HG03135 (cell line): ENCODE measurements around the gene KRTAP2-2.
"Not testable (repeated sequence)": the region's sequence is repeated elsewhere in the genome, so short reads cannot be mapped to it uniquely, and the experiment has no call there.

Experiments used
- ATAC-seq: cut with Tn5 transposase; IDR thresholded peaks from one replicate; pipeline ENCODE4 v1.9.1; 2021; ENCODE audit warnings: mild to moderate bottlenecking, moderate library complexity; ENCODE audit not compliant: unreplicated experiment

Gene KRTAP2-2

DNA sequence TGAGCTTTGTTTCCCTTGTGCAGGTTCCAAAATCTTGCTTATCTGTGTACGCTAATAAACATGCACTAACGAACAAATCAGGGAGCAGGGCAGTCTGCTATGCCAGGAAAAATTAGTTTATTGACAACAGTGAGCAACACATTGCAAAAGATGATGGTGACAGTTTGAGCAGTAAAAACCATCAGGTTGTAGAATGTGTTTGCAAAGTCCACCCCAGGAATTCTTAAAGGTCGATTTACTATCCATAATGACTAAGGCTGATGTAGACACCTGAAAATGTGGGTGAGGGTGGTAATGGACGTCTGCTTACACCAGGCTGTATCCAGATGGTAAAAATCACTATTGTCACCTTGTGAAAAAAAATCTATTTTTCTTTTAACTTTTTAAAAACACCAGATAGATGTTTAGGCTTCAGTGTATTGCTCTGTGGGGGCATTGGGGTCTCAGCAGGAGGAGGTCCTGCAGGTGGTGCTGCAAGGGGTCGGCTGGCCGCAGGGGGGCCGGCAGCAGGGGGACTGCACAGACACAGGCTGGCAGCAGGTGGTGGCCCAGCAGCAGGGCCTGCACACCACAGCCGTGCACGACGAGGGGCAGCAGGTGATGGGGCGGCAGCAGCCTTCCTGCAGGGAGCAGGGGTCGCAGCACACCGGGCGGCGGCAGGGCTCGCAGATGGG, 10.1 kb upstream of the KRTAP2-2 start:
- not testable (repeated sequence) for ATAC-seq

DNA sequence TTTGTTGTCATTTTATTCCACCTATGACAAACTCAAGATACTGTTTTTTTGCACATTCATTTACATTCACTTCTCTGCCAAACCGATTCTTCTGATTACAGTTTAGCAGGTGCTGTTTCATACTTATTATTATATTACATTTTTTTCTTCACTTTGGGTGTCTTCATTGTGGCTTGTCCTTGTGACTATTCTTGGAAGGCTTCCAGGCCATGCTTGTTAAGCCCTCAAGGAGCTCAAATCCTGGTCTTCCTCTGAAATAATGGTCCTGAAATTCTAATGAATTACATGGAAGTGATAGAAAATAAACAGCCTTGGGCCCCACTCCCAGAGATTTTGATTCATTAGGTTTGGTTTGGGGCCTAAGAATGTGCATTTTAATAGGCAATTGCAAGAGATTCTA, 9.3 kb upstream of the KRTAP2-2 start:
- ATAC-seq, result no peak

DNA sequence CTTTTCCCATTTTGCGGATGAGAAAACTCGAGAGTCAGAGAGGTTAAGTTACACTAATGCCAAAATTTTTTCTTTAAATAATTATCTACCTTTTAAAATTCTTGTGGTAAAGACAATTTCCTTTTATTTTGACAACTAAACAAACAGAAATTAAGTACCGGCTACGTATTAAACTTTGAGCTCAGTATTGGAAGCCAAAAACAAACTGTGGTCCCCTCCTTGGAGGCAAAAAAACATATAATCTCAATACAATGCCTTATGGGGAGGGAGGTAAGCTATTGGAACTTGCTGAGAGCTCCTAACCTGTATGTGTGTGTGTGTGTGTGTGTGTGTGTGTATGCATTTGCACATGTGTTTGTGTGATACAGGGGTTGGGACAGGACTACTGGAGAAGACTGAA, 8.4 kb upstream of the KRTAP2-2 start:
- ATAC-seq, result no peak

DNA sequence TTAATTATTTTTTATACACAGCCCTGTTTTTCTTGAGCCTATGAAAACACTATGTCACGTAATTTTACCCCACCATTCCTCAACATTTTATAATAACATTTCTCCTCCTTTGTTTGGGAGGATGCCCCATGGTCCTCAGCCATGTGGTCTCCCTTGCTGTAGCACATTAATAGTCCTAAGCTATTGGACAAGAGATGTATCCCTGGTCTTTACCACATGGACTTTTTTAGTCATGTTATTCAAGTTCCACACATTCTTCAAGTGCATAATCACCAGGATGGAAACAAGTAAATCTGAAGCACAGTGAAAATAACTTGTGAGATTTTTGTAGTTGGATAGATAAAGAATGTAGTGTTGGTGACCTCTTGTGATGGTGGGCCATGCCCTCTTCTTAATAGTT, 6.9 kb upstream of the KRTAP2-2 start:
- no peak for ATAC-seq

DNA sequence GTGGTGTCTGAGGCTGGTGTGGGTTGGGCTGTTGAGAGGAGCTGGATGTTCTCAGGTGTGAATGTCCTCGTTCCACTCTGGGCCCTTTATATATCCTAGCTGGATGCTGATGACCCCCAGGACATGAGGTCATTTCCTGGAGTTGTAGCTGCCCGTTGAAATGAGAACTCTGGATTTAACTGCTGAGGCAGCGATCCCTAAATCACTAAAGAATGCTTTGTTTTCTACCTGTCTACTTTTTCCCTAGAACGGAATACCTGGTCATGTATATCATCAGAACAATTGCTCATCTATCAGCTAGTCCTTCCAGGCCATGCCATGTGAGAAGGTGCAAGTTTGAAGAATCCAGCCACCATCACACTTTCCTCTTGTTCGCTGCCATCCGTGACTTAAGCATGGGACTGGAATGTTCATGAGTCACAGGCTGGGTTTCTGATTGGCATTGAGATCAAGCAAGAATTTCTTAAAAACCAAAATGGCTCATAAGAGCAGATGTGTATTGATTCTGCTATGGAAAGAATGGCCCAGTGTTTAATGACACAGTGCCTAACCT, 5.1 kb upstream of the KRTAP2-2 start, which contains the start of gene KRTAP2-3:
Gene KRTAP2-3, minus strand, starts transcription at position 63 of the 553 bp plus-strand sequence. CDS start 64 bp downstream, outside the sequence.
- no peak for ATAC-seq

DNA sequence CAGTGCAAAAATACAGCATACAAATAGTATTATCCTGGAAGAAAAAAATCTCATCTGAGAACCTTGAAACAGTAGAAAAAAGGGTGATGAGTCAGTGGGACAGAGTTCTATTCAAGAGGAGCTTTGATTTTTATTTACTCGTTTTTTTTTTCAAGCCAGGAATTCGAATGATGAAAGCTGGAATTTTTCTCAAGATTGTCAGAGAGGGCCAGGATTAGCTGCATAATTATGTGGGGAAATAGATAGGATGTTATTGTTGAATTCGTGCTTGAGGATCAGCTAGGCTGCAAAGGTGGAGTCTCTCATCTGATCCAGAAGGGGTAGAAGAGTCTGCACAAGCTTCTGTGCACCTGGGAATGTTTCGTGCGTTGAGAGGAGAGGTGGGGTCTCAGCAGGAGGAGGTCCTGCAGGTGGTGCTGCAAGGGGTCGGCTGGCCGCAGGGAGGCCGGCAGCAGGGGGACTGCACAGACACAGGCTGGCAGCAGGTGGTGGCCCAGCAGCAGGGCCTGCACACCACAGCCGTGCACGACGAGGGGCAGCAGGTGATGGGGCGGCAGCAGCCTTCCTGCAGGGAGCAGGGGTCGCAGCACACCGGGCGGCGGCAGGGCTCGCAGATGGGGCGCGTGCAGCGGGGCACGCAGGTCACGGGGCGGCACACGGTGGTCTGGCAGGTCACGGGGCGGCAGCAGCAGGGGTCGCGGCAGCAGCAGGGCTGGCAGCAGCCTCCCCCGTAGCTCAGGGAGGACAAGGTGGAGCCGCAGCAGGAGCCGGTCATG, 4.4 kb upstream of the KRTAP2-2 start:
- ATAC-seq, result not testable (repeated sequence)

DNA sequence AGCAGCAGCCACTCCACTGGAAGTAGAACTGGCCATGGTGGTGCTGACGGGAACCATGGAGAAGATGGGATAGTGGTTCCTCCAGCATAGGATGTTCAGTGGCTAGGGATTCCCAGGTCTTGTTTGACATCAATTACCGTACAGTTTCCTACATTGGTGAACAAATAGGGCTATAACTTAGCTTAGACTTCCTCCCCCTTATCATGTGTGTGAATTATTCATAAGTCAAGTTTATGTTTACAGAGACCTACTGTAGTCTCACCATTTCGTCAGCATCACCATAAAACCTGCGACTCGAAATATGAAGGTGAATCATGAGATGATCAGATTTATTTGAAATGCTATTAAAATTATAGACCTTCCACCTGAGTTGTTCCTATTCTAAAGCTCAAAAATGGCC, 3.7 kb upstream of the KRTAP2-2 start:
- ATAC-seq, result no peak

DNA sequence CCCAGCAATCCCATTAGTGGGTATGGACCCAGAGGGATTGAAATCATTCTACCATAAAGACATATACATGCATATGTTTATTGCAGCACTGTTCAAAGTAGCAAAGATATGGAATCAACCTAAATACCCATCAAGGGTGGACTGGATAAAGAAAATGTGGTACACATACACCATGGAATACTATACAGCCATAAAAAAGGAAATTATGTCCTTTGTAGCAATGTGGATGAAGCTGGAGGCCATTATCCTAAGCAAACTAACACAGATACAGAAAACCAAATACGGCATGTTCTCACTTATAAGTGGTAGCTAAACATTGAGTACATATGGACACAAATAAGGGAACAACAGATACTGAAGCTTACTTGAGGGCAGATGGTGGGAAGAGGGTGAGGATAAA, 2.5 kb upstream of the KRTAP2-2 start:
- no peak for ATAC-seq

DNA sequence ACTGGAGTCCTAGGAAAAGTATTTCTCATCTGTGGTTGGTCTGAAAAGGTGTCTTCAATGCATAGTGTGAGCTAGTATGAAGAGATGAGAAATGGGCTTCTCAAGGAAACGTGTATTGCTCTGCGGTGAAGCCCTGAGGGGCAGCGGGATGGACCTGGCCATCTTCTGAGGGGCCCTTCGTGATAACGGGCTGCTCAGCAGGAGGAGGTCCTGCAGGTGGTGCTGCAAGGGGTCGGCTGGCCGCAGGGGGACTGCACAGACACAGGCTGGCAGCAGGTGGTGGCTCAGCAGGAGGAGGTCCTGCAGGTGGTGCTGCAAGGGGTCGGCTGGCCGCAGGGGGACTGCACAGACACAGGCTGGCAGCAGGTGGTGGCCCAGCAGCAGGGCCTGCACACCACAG, 474 bp downstream of the KRTAP2-2 start:
- not testable (repeated sequence) for ATAC-seq

DNA sequence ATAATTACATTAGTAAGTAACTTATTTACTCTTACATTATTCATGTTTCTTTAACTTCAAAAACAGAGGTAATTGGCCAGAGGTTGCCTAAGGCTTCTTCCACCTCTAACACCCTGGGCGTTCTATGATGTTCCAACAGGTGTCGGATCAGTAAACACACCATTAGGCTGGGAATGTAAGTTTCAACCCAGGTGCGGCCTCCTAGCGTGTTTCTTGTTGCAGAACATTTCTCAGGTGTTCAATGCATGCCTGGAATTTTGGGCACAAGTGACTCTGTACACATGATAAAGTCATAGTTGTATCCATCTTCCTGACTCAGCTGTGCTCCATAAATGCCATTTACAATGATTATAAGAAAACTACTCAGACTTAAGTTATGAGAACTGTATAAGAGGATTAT, 1.0 kb downstream of the KRTAP2-2 start:
- no peak for ATAC-seq

DNA sequence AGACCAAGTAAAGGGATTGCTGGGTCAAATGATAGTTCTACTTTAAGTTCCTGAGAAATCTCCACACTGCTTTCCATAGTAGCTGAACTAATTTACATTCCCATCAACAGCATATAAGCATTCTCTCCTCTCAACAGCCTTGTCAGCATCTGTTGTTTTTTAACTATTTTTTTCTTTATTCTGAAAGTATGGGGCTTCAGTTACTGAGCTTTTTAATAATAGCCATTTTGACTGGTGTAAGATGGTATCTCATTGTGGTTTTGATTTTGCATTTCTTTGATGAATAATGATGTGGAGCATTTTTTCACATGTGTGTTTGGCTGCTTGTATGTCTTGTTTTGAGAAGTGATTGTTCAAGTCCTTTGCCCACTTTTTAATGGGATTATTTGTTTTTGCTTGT, 2.5 kb downstream of the KRTAP2-2 start:
- no peak for ATAC-seq

DNA sequence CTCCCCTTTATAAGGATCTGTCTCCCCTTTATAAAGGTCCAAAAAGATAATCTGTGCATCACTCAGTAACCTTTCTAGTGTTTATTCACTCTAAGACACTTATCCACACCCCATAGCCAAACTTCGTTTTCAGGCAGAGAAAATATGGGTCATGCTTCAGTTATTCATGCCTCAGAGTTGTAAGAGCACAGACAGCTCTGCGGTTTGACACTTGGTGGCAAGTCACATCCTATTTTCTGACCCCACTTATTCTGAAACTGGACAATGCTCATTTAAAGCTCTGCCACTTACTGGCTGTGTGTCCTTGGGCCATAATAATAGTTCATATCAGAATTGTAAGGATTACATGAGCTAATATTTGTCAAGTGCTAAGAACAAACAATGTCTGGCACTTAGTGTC, 5.9 kb downstream of the KRTAP2-2 start:
- ATAC-seq, result no peak

DNA sequence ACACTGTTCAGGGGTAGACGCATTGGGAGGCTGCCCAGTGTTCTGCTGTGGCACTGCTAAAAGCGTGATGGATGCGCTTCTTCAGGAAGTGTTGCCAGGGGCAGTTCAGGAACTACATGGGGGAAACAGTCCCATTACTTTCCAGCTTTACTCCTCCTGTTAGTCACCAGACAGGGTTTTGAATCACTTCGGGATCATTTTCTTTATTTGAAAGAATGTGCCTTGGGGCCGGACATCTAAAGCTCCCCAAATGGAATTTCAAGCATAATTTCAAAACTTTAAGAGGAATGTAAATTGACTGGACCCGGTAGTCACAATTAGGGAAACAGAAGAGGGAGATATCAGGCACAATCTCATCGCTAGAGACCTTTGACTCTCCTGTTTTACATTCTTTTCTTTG, 6.6 kb downstream of the KRTAP2-2 start:
- ATAC-seq, result no peak

DNA sequence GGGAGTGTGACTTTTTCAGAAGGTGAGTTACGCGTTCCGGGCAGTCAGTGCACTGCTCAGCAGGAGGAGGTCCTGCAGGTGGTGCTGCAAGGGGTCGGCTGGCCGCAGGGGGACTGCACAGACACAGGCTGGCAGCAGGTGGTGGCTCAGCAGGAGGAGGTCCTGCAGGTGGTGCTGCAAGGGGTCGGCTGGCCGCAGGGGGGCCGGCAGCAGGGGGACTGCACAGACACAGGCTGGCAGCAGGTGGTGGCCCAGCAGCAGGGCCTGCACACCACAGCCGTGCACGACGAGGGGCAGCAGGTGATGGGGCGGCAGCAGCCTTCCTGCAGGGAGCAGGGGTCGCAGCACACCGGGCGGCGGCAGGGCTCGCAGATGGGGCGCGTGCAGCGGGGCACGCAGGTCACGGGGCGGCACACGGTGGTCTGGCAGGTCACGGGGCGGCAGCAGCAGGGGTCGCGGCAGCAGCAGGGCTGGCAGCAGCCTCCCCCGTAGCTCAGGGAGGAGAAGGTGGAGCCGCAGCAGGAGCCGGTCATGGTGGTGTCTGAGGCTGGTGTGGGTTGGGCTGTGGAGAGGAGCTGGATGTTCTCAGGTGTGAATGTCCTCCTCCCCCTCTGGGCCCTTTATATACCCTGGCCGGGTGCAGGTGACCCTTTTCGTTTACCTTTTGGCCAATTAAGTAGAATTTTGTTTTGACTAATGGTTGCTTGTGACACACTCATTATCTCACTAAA, 8.1 kb downstream of the KRTAP2-2 start, which contains the start of gene KRTAP2-1:
Gene KRTAP2-1, minus strand, starts transcription at position 582 of the 731 bp plus-strand sequence. Its CDS starts 49 bp downstream, at position 533.
- ATAC-seq, result not testable (repeated sequence)

DNA sequence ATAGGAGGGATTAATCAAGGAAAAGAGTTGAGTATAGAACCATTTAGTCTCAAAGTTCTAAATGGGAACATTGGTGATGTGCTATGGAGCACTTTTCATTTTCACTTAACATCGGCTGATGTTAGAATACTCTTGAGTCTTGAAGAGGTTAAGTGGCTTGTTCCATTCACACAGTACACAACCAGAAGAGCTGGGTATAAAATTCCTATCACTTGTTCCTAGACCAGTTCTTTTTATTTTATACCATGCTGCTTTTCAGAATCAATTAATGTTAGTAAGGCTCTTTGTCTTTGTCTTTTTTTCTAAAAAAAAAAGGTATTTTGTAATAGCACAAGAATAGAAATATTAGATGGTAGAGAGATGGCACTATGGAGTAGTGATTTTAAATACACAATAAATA, 12.1 kb downstream of the KRTAP2-2 start:
- ATAC-seq, result no peak

DNA sequence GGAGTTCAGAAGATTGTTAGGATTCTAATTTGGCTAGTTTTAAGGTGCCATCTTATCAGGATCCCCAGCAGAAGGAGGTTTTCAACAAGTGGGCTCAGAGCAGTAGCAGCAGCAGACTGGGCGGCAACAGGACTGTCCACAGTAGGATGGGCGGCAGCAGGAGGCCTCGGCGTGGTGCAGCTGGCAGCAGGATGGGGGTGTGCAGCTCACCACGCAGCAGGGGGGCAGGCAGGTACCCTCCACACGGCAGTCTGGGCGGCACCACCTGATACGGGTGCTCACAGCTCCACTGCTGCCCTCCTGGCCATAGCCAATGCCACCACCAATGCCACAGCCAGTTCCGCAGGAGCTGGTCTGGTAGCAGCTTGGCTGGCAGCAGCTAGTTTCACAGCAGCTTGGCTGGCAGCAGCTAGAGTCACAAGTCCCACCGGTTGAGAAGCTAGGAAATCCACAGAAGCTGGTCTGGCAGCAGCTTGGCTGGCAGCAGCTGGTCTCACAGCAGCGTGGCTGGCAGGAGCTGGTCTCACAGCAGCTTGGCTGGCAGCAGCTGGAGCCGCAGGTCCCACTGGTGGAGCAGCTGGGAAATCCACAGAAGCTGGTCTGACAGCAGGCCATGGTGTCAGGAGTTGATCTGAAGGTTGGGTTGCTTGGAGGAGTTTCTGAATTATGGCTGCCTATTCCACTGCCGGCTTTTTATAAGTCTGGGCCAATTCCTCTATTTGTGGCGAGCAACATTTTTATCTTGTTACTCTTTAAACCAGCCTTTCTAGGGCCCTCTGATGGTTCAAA, 14.1 kb downstream of the KRTAP2-2 start, which contains the start of gene KRTAP1-1:
Gene KRTAP1-1, minus strand, starts transcription at position 668 of the 789 bp plus-strand sequence. Its CDS starts 53 bp downstream, at position 615.
- not testable (repeated sequence) for ATAC-seq

DNA sequence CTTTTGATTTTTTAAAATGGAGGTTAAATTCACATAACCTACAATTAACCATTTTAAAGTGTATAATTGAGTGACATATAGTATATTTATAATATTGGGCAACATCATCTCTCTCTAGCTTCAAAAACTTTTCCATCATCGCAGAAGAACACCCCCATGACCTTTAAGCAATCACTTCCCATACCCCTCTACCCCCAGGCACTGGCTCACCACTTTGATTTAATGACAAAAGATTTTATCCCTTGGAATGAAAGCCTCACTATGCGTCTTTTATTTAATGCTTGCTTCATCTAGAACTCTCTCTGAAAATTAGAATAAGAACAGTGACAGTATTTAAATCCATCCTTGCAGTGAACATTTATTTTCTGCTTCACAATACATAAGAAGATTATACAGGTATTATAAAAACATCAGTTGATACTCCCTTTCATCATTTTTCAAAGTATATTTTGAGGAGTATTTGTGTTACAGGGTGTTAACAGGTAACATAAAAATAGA, 17.1 kb downstream of the KRTAP2-2 start:
- ATAC-seq, result no peak

DNA sequence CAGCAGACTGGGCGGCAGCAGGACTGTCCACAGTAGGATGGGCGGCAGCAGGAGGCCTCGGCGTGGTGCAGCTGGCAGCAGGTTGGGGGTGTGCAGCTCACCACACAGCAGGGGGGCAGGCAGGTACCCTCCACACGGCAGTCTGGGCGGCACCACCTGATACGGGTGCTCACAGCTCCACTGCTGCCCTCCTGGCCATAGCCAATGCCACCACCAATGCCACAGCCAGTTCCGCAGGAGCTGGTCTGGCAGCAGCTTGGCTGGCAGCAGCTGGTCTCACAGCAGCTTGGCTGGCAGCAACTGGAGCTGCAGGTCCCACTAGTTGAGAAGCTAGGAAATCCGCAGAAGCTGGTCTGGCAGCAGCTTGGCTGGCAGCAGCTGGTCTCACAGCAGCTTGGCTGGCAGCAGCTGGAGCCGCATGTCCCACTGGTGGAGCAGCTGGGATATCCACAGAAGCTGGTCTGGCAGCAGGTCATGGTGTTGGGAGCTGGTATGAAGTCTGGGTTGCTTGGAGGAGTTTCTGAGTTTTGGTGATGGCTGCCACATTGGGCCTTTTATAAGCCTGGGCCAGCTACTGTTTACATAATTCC, 20.6 kb downstream of the KRTAP2-2 start, which contains the start of gene KRTAP1-3:
Gene KRTAP1-3, minus strand, starts transcription at position 529 of the 590 bp plus-strand sequence. Its CDS starts 53 bp downstream, at position 476.
- ATAC-seq, result not testable (repeated sequence)

DNA sequence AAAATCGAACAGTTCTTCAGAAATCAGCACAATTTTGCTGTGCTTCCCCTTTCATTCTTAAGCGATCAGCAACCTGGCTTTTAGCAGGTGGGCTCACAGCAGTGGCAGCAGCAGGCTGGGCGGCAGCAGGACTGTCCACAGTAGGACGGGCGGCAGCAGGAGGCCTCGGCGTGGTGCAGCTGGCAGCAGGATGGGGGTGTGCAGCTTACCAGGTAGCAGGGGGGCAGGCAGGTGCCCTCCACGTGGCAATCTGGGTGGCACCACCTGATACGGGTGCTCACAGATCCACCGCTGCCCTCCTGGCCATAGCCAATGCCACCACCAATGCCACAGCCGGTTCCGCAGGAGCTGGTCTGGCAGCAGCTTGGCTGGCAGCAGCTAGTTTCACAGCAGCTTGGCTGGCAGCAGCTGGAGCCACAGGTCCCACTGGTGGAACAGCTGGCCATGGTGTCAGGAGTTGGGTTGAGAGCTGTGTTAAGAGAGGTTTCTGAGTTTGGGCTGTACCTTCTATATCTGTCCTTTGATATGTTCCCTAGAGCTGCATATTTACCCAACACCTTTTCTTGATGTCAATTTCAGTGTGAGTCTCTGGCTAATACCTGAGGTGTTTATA, 25.3 kb downstream of the KRTAP2-2 start, which contains the start of gene KRTAP1-4:
Gene KRTAP1-4, minus strand, starts transcription at position 563 of the 613 bp plus-strand sequence. Its CDS starts 117 bp downstream, at position 446.
- no peak for ATAC-seq
